Lung (tissue), 12 donors: Measurements from ENCODE around the gene ATXN10. TPM values are rescaled to one million over a fixed set of nuclear protein-coding genes. Genes with fewer than 3 reads are reported as not detected.

Experiments
- ATAC-seq: fragments of 200-7000 bp; cut with Tn5 transposase; one replicate; pipeline ENCODE4 v1.9.1; 2020; ENCODE audit warnings: moderate number of reproducible peaks; ENCODE audit not compliant: insufficient read depth, low FRiP score
- DNase-seq, 3 donors: peaks; one replicate each; pipeline ENCODE4 v3.0.0-alpha.2; 2013 to 2017
- H3K27ac ChIP-seq, 2 donors: one replicate each; pipeline ENCODE4 v1.5.1; 2013; ENCODE audit warnings: mild to moderate bottlenecking in 2 of 2, moderate library complexity in 2 of 2, control low read depth in 1 of 2, inconsistent platforms in 1 of 2, low read depth in 1 of 2, low read length in 1 of 2
- H3K27me3 ChIP-seq, 3 donors: one replicate each; pipeline ENCODE4 v1.5.1; 2013; ENCODE audit warnings: low read length in 2 of 3; ENCODE audit not compliant: control insufficient read depth in 3 of 3, insufficient read depth in 3 of 3
- H3K36me3 ChIP-seq, 4 donors: one replicate each; pipeline ENCODE4 v1.5.1; 2013; ENCODE audit warnings: low read length in 4 of 4, mild to moderate bottlenecking in 1 of 4, moderate library complexity in 1 of 4; ENCODE audit not compliant: control insufficient read depth in 4 of 4, insufficient read depth in 4 of 4
- H3K4me1 ChIP-seq, 5 donors: one replicate each; pipeline ENCODE4 v1.5.1; 2013; ENCODE audit warnings: low read length in 5 of 5, mild to moderate bottlenecking in 2 of 5, moderate library complexity in 1 of 5; ENCODE audit not compliant: control insufficient read depth in 5 of 5, insufficient read depth in 5 of 5
- H3K4me3 ChIP-seq: one replicate; pipeline ENCODE4 v1.5.1; 2013; ENCODE audit warnings: mild to moderate bottlenecking, control low read depth, moderate library complexity
- H3K9ac ChIP-seq, 2 donors: one replicate each; pipeline ENCODE4 v1.5.1; 2013; ENCODE audit warnings: low read length in 2 of 2, control low read depth in 1 of 2; ENCODE audit not compliant: insufficient read depth in 1 of 2
- H3K9me3 ChIP-seq, 4 donors: one replicate each; pipeline ENCODE4 v1.5.1; 2013; ENCODE audit warnings: low read length in 3 of 4, mild to moderate bottlenecking in 1 of 4, moderate library complexity in 1 of 4; ENCODE audit not compliant: control insufficient read depth in 4 of 4, insufficient read depth in 3 of 4
- CTCF ChIP-seq: IDR thresholded peaks from 2 replicates; pipeline ENCODE4 v1.5.1; 2012; ENCODE audit warnings: mild to moderate bottlenecking; ENCODE audit errors: control extremely low read depth, extremely low read depth
- WGBS, 2 donors: extraction: QIAGEN DNeasy Blood & Tissue Kit; methylation state at CpG; one replicate each; pipeline ENCODE4 v1.1.7; 2013; 5-methylcytosine and 5-hydroxymethylcytosine counted together
- polyA plus RNA-seq, 2 donors: library from polyadenylated mRNA; stranded (reverse); fragments of 200-250 nt; gene quantifications; one replicate each; pipeline ENCODE4 v1.2.1, GENCODE V29; 2013
- total RNA-seq, 2 donors: library from RNA; depleted of rRNA in 1 of 2; stranded (reverse); fragments of >200 nt in 1 of 2; gene quantifications; one replicate each; pipeline ENCODE4 v1.2.1, GENCODE V29; 2014 to 2021
- donor health status: control.
- donor health status: control.
- donor health status: Bipolar disorder and iron deficiency.
- donor health status: healthy.
- donor health status: DM: yes; HTN: yes; CAD: no.

ATXN10 gene
- total and polyA plus RNA-seq, 4 donors: 41.9 to 164 (median 92.2) TPM

DNA sequence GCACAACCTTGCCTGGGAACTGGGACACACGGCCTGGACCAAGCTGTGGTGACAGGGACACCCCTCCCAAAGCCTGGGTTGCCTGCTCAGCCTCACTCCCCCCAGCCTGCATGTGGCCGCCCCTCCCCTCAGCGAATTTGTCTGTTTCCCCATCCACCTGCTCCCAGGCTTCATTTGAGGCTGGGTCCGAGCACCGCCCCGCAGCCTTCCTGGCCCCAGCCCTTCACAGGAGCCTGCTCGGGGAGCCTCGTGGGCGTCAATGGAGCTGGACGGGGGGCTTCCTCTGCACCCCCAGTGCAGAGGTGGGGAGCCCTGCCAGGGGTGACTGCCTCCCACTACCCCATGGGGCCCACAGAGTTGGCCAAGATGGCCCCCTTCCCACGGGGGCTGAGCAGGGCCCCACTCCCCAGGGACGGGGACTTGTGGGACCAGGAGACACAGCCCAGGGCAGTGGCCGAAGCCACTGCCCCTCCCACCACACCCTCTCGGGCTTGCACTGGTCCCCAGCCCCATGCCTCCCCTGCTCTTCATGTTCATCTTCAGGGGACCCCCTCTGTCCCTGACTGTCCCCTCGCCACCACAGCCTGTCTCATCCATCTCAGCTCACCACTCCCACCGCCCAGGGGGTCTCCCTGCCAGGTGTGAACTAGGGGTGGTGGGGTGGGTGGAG, 213.7 kb downstream of the ATXN10 start:
- H3K9ac ChIP-seq: no peak overlapping the region

DNA sequence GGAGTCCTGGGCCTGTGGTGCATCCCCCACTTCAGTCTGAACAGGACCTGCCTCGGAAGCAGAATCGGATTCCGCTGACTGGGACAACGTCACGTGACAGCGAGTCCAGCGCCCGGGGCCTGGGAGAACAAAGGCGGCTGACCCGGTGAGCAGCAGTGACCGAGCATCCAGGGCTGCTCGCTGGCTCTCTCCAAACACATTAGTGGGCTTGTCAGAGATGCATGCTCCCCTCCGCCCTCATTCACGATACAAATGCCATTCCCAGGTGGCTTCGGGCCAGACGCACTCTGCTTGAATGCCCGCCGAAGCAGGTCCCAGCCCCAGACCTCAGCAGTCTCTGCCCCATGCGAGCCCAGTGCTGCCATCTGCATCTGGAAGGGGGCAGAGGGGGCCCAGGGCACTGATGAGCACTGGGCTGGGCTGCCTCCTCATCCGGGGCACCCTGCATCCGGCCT, 214.3 kb downstream of the ATXN10 start:
- peaks cover 5 to 15% (median 13%) of the 10 kb centered on the region in 3 donors for H3K27me3 ChIP-seq
- ATAC-seq (no peak), DNase-seq (peak in 1 of 3 donors; percentile 13)
- no peaks in the 10 kb centered on the region for H3K36me3 ChIP-seq
- H3K4me1 ChIP-seq: peaks cover 0 to 14% (median 5%) of the 10 kb centered on the region in 5 donors
- H3K9ac ChIP-seq: no peak overlapping the region
- WGBS, 2 donors: 75 to 79% methylated on average over 21 of the region's 21 CpGs
- no peak overlapping the region for H3K4me3 ChIP-seq
- H3K27ac ChIP-seq: no peak overlapping the region
- TF ChIP-seq CTCF: no peak
- H3K9me3 ChIP-seq: peaks cover 0 to 3% (median 0%) of the 10 kb centered on the region in 4 donors

More for the DNA sequence above, 213.7 kb downstream of the ATXN10 start:
- H3K27me3 ChIP-seq: peaks cover 5 to 15% (median 13%) of the 10 kb centered on the region in 3 donors
- no peak overlapping the region for H3K4me3 ChIP-seq
- ATAC-seq: no peak
- no peak overlapping the region for H3K27ac ChIP-seq
- H3K36me3 ChIP-seq: no peaks in the 10 kb centered on the region
- H3K4me1 ChIP-seq: peaks cover 0 to 21% (median 6%) of the 10 kb centered on the region in 5 donors
- H3K9me3 ChIP-seq: peaks cover 0 to 3% (median 0%) of the 10 kb centered on the region in 4 donors
- WGBS, 2 donors: 80 to 88% methylated on average over 16 of the region's 16 CpGs
- TF ChIP-seq CTCF: no peak
- peak in 1 of 3 donors; percentile 4 for DNase-seq

GRCh38 chr22:45886540-45886939, 214.9 kb downstream of the ATXN10 start:
- no peak overlapping the region for H3K27ac ChIP-seq
- H3K4me3 ChIP-seq: no peak overlapping the region
- TF ChIP-seq CTCF: no peak
- peaks cover 5 to 9% (median 9%) of the 10 kb centered on the region in 3 donors for H3K27me3 ChIP-seq
- ATAC-seq (no peak), DNase-seq (peak in 1 of 3 donors; percentile 9)
- H3K9me3 ChIP-seq: peaks cover 0 to 3% (median 0%) of the 10 kb centered on the region in 4 donors
- no peaks in the 10 kb centered on the region for H3K36me3 ChIP-seq
- 88 to 90% methylated on average over 7 of the region's 7 CpGs for WGBS, 2 donors
- no peak overlapping the region for H3K9ac ChIP-seq
- H3K4me1 ChIP-seq: peaks cover 0 to 10% (median 0%) of the 10 kb centered on the region in 5 donors
